HG02840 (cell line): Measurements from ENCODE around the gene CSK.

ENCODE experiments used
- ATAC-seq: cut with Tn5 transposase; IDR thresholded peaks from one replicate; pipeline ENCODE4 v1.9.1; 2021; ENCODE audit warnings: mild to moderate bottlenecking, moderate library complexity, moderate number of reproducible peaks; ENCODE audit not compliant: unreplicated experiment, low FRiP score

The CSK gene

DNA sequence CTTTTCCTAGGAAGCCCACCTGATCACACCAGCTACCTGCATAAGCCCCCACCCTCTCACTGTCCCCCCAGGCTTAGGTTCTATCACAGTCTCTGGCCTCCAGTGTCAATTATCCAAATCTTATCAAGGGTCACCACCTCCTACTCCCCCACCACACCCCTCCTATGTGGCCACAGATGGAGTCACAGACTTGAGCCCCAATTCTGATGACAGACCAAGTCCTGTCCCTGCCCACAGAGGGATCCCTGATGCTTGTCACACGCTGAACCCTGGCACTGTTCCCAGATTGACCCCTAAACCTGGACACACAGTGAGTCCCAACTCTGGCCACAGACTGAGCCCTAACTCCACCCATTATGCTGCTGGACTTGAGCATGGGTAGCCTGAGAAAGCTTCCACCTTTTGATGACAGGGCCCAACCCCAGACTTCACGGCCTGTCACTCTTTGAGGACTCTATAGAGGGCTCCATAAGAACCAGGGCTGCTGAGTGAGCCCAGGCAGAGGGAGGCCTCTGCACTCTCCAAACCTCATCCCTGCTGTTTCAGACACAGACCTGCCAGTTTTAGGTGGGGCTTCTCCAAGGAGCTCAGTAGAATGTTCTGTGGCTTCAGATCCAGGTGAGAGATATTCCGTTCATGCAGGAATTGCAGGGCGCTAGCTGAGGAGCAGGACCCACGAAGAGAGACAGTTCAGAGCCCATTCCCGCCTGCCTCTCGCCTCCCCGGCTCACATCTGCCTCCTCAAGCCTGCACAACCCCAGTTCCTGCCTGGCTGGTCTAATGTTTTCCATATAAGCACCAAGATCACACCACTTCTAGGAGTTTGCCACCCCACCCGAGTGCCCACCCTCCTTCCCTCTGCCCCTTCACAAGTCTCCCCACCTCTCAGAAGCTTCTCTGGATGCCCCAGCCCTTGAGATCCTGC, 59.2 kb downstream of the CSK start:
- no peak for ATAC-seq

DNA sequence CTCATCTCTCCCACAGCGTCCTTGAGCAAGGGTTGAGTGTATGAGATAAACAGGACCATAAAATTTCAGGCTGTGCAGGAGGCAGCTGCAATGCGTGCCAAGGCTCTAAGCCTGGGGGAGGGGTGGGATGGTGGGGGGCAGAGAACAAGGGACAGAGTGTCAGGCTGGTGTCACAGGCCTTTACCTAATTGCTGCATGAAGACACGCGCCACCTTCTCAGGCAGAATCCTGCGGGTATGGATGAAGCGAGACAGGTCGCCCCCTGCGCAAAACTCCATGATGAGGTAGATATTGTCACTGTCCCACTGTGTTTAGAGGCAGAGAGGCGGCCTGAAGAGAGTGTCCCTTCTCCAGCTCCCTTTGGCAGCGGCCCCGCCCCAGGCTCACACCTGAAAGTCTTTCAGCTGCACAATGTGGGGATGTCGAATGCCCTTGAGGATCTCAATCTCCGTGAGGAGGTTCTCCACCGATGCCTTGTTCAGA, 60.1 kb downstream of the CSK start:
- no peak for ATAC-seq

DNA sequence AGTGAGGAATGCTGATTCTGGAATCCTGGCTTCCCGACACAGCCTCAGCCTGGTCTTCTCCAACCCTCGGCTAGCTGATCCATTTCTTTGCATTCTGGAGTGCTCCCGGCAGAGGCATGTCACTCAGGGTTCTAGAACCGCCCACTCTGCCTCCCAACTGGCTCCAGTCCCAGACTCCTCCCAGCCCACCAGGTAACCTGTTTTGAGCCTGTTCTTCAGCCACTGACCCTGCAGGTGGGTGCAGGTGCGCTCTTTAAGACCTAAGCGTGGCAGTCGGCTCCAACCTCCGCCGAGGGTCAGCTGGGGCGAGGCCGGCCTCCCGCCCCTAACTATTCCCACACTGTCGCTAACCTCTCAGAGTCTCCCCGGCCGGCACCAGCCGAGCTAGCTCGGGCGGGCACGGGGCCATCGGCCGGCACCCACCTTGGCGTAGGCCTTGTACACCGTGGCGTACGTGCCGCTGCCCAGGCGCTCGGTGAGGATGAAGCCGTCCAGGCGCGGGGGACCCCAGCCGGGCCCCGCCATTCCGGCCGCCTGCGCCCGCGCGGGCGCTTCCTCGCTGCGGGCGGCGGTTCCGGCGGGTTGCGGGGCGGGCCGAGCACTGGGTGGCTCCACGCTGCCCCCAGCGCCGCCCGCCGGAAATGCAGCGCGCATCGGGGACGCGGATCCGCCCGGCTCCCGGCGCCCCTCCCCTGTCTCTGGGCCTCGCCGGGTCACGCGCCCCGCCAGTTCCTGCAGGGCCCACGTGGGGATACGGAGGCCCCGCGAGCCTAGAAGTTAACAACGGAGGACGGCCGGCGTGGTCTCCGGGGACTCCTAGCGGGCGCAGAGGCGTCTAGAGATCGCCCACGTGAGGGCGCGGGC, 60.9 kb downstream of the CSK start, which contains the start of gene ULK3:
Gene ULK3, minus strand, starts transcription at position 576 of the 864 bp plus-strand sequence. Its CDS starts 51 bp downstream, at position 525.
- ATAC-seq, result peak; percentile 71

DNA sequence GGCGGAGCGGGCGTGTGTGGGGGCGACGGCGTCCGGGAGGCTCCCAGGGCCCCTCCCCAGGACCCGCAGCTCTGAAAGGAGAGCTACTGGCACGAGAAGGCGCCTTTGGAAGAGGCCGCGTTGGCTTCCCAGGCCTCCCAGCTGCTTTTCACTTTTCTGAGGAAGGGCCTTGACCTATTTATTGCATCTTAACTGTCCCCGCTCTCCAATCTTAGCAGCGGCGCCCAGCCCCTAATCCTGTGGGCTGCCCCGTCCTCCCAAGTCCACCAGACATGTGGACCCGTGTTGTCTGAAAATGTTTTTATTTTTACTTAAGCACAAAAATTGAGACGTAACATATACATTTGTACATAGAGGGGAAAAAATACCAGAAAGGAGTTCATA, 61.6 kb downstream of the CSK start:
- ATAC-seq, result no peak

DNA sequence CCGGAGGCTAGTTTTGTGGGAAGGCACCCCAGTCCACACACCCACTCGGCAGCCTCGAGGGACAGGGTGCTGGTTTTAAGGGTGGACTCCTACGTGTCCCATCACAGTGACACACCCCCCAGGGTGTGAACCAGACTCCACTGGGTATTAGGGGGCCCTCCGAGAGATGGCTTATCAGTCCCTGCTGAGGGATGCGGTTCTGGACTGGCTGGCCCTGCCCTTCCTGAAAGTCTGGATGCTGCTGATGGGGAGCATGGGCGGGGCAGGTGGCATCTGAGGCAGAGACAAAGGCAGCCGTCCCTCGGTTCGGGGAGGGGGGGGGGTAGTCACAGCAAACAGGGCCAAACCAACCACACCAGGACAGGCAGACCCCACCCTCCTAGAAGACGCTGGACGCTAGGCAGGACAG, 62.0 kb downstream of the CSK start:
- ATAC-seq, result no peak

DNA sequence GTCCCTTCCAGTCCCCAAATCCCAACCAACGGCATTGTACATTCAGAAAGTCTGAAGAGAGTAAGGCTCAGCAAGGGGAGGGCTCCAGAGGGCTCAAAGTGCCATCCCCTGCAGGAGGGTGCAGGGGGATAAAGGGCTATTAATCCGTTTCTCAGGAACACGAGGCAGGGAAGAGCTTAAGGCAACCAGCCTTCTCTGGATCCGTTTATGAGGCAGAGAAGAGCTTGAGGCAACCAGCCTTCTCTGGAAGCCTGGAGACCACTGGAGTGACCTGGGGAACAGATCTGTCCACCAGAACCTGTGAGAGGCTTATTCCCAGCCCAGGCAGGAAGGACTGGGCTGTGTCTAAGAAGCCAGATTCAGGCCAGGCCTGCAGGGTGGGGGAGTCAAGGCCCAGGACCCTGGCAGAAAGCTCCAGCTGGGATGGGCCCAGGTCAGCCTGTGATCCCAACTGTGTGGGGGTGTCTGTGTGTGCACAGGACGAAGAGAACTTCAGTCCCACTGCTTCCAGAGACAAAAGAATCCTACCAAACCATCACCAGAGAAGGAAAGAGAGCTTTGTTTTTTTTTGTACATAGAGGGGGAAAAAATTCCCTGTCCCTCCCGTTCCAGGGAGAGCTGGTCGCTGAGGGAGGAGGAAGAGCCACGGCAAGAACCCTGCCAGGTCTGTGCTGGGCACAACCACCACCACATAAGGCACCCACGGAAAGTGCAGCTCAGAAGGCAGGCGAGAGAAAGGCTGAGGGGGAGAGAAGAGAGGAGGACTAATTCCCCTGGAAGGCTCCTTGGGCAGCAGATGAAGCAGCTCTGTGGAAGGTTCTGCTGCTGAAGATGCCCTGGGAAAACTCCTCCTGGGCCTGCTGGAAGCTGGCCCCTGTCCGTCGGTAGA, 62.7 kb downstream of the CSK start:
- no peak for ATAC-seq

DNA sequence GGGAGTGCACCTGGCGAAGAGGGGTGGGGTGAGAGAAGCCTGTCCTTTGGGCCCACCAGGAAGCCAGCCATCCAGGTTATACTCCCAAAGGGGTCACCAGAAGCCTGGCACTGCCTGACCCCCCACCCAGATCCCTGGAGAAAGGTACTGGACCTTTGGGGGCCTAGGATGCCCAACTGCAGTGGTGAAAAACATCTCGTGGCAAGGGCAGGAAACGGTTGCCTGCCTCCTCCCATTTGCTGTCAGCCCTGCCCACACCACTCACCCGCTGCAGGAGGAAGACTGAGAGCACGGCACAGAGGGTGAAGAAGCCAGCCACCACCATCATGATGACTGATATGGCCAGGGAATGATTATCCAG, 63.3 kb downstream of the CSK start:
- no peak for ATAC-seq

DNA sequence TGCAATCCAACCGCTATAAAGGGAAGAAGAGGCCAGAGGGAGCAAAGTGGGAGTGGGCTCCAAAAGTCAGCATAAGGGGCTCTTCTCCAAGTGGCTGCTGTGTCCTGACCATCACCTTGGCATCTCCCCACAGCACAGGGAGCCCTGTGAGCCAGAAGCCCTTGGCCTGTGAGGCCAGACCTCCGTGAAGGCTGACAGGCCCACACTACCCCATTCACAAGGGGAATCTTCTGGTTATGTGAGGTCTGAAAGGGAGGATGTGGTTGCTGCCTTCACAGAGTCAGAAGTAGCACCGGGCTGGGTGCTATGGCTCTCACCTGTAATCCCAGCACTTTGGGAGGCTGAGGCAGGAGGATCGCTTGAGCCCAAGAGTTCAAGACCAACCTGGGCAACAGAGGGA, 63.7 kb downstream of the CSK start:
- no peak for ATAC-seq

DNA sequence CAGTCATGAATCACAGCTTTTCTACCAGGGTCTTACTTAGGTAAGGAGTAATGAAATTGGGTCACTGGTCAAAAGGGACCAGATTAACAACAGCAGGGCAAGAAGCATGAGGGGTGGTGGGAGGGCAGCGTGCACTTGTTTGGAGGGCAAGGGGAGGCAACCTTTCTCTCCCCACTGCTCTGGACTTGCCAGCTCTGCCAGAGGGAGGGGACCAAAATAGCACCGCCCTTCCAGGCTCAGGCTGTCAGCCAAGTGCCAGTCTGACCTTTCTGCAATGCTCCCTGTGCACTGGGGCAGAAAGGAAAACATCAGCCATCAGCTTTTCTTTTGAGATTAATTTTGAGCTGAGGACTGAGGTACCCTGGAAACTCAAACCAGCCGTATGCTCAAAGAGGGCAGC, 65.6 kb downstream of the CSK start:
- ATAC-seq, result no peak

DNA sequence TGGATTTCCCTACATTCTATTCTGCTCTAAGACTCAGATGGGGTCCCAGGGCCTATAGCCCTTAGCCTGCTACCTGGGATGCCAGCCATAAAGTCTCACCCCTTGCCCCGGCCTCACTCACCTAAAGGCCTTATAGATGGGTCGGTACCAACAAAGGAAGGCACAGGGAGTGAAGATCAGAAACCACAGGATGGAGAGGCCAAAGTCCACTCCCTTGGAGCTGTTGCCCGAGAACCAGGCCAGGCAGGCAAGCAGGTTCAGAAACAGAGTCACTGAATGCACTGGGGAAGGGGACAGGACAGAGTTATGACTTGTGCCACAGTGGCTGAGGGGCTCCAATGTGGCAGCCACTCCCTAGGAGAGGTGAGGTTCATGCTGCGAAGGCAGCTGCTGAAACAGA, 68.5 kb downstream of the CSK start:
- no peak for ATAC-seq

DNA sequence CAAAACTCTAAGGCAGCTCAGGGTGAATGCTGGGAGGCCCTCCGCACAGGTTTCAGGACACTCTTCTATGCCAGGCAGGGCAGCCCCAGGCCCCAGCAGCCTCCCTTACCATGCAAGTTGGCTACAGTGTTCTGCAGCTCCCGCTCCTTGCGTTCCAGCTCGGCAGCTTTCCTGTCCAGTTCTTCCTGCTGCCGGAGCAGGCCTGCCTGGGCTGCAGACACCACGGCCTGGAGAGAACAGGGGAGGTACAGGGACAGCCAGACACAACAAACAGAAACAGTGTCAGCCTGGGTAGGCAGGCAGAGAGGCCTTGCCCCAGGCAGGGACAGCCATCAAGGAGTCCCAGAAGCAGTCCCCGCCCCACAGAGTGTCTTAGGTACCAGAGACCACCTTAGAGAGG, 70.1 kb downstream of the CSK start:
- ATAC-seq, result no peak
